ENCODE results near the gene THOC5.
"Not testable (repeated sequence)": the region's sequence is repeated elsewhere in the genome, so short reads cannot be mapped to it uniquely, and the experiment has no call there.

GRCh38 chr22:29545045-29545444 is 8.5 kb downstream of the THOC5 start:
- not testable (repeated sequence) for TF ChIP-seq CTCF (conservative IDR thresholded peaks at IDR 0.05); EZH2 (IDR thresholded peaks at IDR 0.05; ENCODE audit: low read depth)
